Sigmoid colon (tissue), 7 donors: ENCODE data around the gene IFI27. TPM values are rescaled to one million over a fixed set of nuclear protein-coding genes. Genes with fewer than 3 reads are reported as not detected.
A peak's percentile ranks its signal among the peaks of the same experiment; 100 is the strongest.

Source experiments
- DNase-seq: peaks from one replicate; pipeline ENCODE4 v3.0.0-alpha.2; 2019
- H3K27ac ChIP-seq, 4 donors: fragments of 200-600 bp; sonication (generic); one replicate each; pipeline ENCODE4 v1.5.1; 2016 to 2019; ENCODE audit warnings: mild to moderate bottlenecking in 1 of 4
- H3K27me3 ChIP-seq, 3 donors: fragments of 200-600 bp; sonication (generic); one replicate each; pipeline ENCODE4 v1.5.1; 2019; ENCODE audit warnings: mild to moderate bottlenecking in 1 of 3
- H3K36me3 ChIP-seq, 4 donors: fragments of 200-600 bp; sonication (generic); one replicate each; pipeline ENCODE4 v1.5.1; 2016 to 2019
- H3K4me1 ChIP-seq, 4 donors: fragments of 200-600 bp; sonication (generic); one replicate each; pipeline ENCODE4 v1.5.1; 2017 to 2019
- H3K4me3 ChIP-seq, 4 donors: fragments of 200-600 bp; sonication (generic); one replicate each; pipeline ENCODE4 v1.5.1; 2017 to 2019; ENCODE audit warnings: mild to moderate bottlenecking in 2 of 4, moderate library complexity in 1 of 4
- H3K9me3 ChIP-seq, 4 donors: fragments of 200-600 bp in 3 of 4; sonication (generic) in 3 of 4; one replicate each; pipeline versions ENCODE4 v1.5.1 to v1.6.1; 2013 to 2019
- EP300 ChIP-seq, 4 donors: sonication (generic); formaldehyde crosslinking; IDR thresholded peaks; one replicate each; pipeline ENCODE4 v1.6.1; 2017; ENCODE audit warnings: antibody characterized with exemption in 4 of 4
- POLR2A ChIP-seq, 2 donors: fragments of 450-650 bp; IDR thresholded peaks; one replicate each; pipeline ENCODE4 v1.6.1; 2016; ENCODE audit warnings: antibody characterized with exemption in 2 of 2, mild to moderate bottlenecking in 2 of 2, moderate library complexity in 2 of 2
- POLR2AphosphoS5 ChIP-seq, 4 donors: sonication (generic); formaldehyde crosslinking; IDR thresholded peaks; one replicate each; pipeline ENCODE4 v1.6.1; 2017; ENCODE audit warnings: antibody characterized with exemption in 4 of 4
- WGBS, 2 donors: extraction: QIAGEN DNeasy Blood & Tissue Kit; methylation state at CpG; one replicate each; pipeline ENCODE4 v1.1.7; 2013; 5-methylcytosine and 5-hydroxymethylcytosine counted together
- intact Hi-C: fragments of 100-400 bp; cut with DNase I; formaldehyde crosslinking; loops from one replicate; pipeline ENCODE4 v1.15.1; 2023
- polyA plus RNA-seq, 3 donors: library from polyadenylated mRNA; stranded (reverse); fragments of 200-250 nt; gene quantifications; one replicate each; pipeline ENCODE4 v1.2.3, GENCODE V29; 2013
- total RNA-seq, 4 donors: library from RNA; depleted of rRNA; stranded (reverse); fragments of >200 nt; gene quantifications; one replicate each; pipeline ENCODE4 v1.1.0, GENCODE V29; 2016
- TF ChIP-seq, protein P1 (sequence below), 4 experiments: fragments of 450-650 bp in 3 of 4; fragments of 200-600 bp in 1 of 4; IDR thresholded peaks; one replicate each; pipeline ENCODE4 v1.5.1; 2016 to 2019; ENCODE audit warnings: antibody characterized with exemption in 4 of 4, mild to moderate bottlenecking in 3 of 4, moderate library complexity in 2 of 4
- donor health status: healthy with polysubstance abuse.
- donor health status: Bipolar disorder and iron deficiency.
- donor health status: healthy.

Gene IFI27
- total and polyA plus RNA-seq, 7 donors, result 25.2 to 3,562 (median 183) TPM

DNA sequence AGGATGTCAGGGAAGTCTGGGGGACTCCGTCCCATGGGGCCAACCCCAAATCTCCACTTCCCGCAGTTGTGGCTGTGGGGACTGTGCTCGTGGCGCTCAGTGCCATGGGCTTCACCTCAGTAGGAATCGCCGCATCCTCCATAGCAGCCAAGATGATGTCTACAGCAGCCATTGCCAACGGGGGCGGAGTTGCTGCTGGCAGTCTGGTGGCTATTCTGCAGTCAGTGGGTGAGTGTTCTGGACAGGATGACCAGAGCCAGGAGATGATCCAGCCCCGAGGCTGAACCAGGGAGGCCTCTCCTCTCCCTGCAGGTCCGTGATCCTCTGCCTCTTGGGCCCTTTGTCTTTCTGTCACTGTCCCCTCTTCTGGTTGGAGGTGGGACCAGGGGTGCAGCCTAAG is 8.8 kb upstream of the IFI27 start:
- Histone ChIP-seq H3K9me3 (no peaks in the 10 kb centered on the region), H3K27me3 (no peaks in the 10 kb centered on the region), H3K27ac (no peak overlapping the region), H3K36me3 (peaks cover 0 to 5% (median 0%) of the 10 kb centered on the region in 4 donors), H3K4me3 (no peak overlapping the region), H3K4me1 (no peaks in the 10 kb centered on the region)
- intact Hi-C loops, result no loop called here
- 95% methylated on average over 10 of the region's 10 CpGs for WGBS, 2 donors
- TF ChIP-seq EP300 (IDR thresholded peaks at IDR 0.05) (no peak), POLR2AphosphoS5 (IDR thresholded peaks at IDR 0.05) (no peak), POLR2A (IDR thresholded peaks at IDR 0.05) (no peak)
- TF ChIP-seq, protein P1, sequence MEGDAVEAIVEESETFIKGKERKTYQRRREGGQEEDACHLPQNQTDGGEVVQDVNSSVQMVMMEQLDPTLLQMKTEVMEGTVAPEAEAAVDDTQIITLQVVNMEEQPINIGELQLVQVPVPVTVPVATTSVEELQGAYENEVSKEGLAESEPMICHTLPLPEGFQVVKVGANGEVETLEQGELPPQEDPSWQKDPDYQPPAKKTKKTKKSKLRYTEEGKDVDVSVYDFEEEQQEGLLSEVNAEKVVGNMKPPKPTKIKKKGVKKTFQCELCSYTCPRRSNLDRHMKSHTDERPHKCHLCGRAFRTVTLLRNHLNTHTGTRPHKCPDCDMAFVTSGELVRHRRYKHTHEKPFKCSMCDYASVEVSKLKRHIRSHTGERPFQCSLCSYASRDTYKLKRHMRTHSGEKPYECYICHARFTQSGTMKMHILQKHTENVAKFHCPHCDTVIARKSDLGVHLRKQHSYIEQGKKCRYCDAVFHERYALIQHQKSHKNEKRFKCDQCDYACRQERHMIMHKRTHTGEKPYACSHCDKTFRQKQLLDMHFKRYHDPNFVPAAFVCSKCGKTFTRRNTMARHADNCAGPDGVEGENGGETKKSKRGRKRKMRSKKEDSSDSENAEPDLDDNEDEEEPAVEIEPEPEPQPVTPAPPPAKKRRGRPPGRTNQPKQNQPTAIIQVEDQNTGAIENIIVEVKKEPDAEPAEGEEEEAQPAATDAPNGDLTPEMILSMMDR (IDR thresholded peaks at IDR 0.05), result no peak
- no peak for DNase-seq

DNA sequence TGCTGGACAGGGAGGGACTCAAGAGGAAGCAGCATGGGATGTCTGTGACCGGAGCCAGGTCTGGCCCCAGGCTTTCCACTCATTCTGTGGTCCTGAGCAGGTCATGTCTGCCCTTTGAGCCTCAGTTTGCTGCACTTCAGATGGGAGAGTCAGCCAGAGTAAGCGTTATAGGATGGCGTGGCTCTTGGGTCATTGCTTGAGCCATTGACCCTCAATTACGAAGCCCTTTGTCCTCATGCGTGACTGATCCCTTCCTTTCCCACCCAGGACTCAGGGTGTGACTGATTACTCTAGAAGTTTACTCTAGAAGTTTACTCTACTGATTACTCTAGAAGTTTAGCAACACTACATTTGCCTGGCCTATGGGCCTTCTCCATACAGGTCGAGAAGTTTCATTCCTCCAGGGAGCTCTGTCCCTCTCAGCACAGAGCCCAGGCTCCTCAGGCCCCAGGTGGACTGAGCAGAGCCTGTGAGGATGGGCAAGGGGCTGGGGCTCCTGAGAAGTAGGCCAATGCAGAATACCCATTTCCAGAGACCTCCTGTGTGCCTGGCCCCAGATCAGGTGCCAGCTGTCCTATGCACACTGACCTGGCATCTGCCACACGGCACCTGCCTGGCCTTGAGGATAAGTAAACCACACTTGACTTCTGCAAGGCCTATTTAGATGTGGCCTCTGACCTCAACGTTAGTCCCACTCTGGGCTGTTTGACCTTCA is 7.6 kb upstream of the IFI27 start:
- TF ChIP-seq EP300 (IDR thresholded peaks at IDR 0.05), result no peak
- no peak for TF ChIP-seq POLR2A (IDR thresholded peaks at IDR 0.05)
- no peak for TF ChIP-seq POLR2AphosphoS5 (IDR thresholded peaks at IDR 0.05)
- TF ChIP-seq, protein P1 (IDR thresholded peaks at IDR 0.05), result no peak
- Histone ChIP-seq H3K36me3 (no peaks in the 10 kb centered on the region), H3K27ac (no peak overlapping the region), H3K9me3 (no peaks in the 10 kb centered on the region), H3K4me3 (no peak overlapping the region), H3K27me3 (no peaks in the 10 kb centered on the region), H3K4me1 (no peaks in the 10 kb centered on the region)
- intact Hi-C loops, result no loop called here
- WGBS, 2 donors, result 30 to 74% methylated on average over 8 of the region's 8 CpGs
- no peak for DNase-seq

DNA sequence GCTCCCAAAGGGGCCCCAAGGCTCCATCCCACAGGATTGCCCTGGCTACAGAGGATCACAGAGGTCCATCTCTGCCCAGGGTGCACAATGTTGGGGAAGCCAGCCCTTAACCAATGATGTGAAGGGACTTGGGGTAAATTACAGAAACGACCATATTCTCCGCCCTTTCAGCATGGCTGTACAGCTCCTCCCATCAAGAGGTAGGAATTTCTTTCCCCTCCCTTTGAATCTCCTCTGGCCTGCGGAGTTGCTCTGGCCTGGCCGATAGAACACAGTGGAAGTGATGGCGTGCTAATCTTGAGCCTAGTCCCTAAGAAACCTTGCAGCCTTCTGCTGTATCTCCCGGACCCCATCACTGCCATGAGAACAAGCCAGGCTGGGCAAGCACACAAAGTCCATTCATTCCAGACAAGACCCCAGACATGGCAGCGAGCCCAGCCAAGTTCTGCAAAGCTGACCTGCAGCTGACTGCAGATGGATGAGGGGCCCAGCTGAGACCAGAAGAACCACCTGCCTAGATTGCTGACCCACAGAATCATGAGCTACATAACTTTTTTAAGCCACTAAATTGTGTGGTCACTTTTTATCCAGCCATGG is 6.9 kb upstream of the IFI27 start:
- Histone ChIP-seq H3K4me1 (no peaks in the 10 kb centered on the region), H3K9me3 (no peaks in the 10 kb centered on the region), H3K27me3 (no peaks in the 10 kb centered on the region), H3K27ac (no peak overlapping the region), H3K4me3 (no peak overlapping the region), H3K36me3 (no peaks in the 10 kb centered on the region)
- TF ChIP-seq EP300 (IDR thresholded peaks at IDR 0.05), result no peak
- intact Hi-C loops, result no loop called here
- DNase-seq, result no peak
- WGBS, 2 donors, result 71 to 83% methylated on average over 7 of the region's 7 CpGs

DNA sequence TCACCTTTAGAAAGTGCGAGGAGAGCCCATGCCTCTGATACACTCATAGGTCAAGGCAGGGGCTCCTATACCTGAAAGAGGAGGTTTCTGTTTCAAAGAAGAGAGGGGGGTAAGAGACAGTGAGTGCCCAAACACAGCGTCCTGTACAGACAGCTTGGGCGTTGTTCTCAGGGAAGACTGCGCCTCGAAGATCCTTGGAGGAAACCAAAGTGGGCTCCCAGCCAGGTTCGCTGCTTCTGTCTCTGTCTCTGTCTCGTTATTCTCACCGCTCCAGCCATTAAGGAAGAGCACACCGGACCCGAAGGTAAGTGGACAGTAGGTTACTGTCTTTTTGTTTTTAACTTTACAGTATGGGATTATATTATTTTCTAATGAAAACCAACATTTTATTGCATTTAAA is 5.8 kb upstream of the IFI27 start:
- 90 to 92% methylated on average over 10 of the region's 10 CpGs for WGBS, 2 donors

DNA sequence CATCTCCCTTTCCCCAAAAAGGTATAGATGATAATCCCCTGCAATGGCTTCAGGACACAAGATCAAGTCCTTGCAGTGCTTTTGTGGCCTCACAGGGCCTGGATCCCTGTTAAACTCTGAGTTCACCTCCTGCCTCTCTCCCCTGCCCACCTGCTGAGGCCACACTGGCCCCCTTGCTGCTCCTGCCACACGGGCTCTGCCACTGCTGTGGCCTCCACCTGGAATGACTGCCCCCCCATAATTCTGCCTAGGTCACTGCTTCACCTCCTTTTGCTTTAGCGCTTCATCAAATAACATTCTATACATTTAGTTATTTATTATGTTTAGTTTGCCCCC is 653 bp upstream of the IFI27 start:
- TF ChIP-seq POLR2A (IDR thresholded peaks at IDR 0.05) (no peak), POLR2AphosphoS5 (IDR thresholded peaks at IDR 0.05) (no peak), EP300 (IDR thresholded peaks at IDR 0.05) (no peak)
- TF ChIP-seq, protein P1 (IDR thresholded peaks at IDR 0.05), result no peak
- DNase-seq, result peak; percentile 28
- Histone ChIP-seq H3K27ac (peak overlapping the region in 3 of 4 donors; percentile 62 to 77 (median 67)), H3K9me3 (no peaks in the 10 kb centered on the region), H3K4me3 (peak overlapping the region in 1 of 4 donors; percentile 30), H3K4me1 (peaks cover 0 to 11% (median 0%) of the 10 kb centered on the region in 4 donors), H3K27me3 (no peaks in the 10 kb centered on the region), H3K36me3 (no peaks in the 10 kb centered on the region)
- whole genome bisulfite sequencing, 2 donors, result 93 to 97% methylated on average over 2 of the region's 2 CpGs
- intact Hi-C loops, result no loop called here

More for the DNA sequence above, 5.8 kb upstream of the IFI27 start:
- Histone ChIP-seq H3K27ac (no peak overlapping the region), H3K36me3 (no peaks in the 10 kb centered on the region), H3K27me3 (no peaks in the 10 kb centered on the region), H3K4me3 (no peak overlapping the region), H3K4me1 (peaks cover 0 to 1% (median 0%) of the 10 kb centered on the region in 4 donors), H3K9me3 (no peaks in the 10 kb centered on the region)
- intact Hi-C loops, result no loop called here
- no peak for DNase-seq
- no peak for TF ChIP-seq POLR2AphosphoS5 (IDR thresholded peaks at IDR 0.05)
- TF ChIP-seq, protein P1 (IDR thresholded peaks at IDR 0.05), result no peak
- TF ChIP-seq EP300 (IDR thresholded peaks at IDR 0.05), result no peak
- TF ChIP-seq POLR2A (IDR thresholded peaks at IDR 0.05), result no peak
